ENCODE results near the gene CHST12. TPM values are rescaled to one million over a fixed set of nuclear protein-coding genes. Genes with fewer than 3 reads are reported as not detected.
"Not testable (repeated sequence)": the region's sequence is repeated elsewhere in the genome, so short reads cannot be mapped to it uniquely, and the experiment has no call there.

The CHST12 gene
- total and polyA plus RNA-seq, 4 experiments from 2014 or later, result 11.6 to 30.7 (median 26.0) TPM

- H3K4me1 ChIP-seq (ENCODE audit: insufficient read depth, low read length), result peaks cover 10% of the 10 kb centered on the region
- no peak overlapping the region for H3K27ac ChIP-seq (ENCODE audit: low read depth, low read length)
- intact Hi-C loops (cut with micrococcal nuclease), result loop anchor here (1.0 kb wide), 2 partner anchors 19 to 259 kb away; no protein-coding TSS in a partner anchor
- Mint-ChIP-seq H3K27me3 (no peaks in the 10 kb centered on the region), H3K9me3 (peaks cover 0 to 3% (median 0%) of the 10 kb centered on the region in 8 donors), H3K4me3 (no peak overlapping the region), H3K36me3 (no peaks in the 10 kb centered on the region), H3K4me1 (peaks cover 0 to 9% (median 5%) of the 10 kb centered on the region in 4 donors), H3K27ac (no peak overlapping the region)
- DNase-seq, result no peak
- H3K36me3 ChIP-seq (ENCODE audit: insufficient read depth, low read length), result no peaks in the 10 kb centered on the region
- no peaks in the 10 kb centered on the region for H3K27me3 ChIP-seq (ENCODE audit: insufficient read depth, low read length)
- CTCF ChIA-PET (ENCODE audit: partially characterized antibody), result interaction anchor here (0.6 to 5.7 kb wide), 20 partner anchors 8 to 268 kb away, joined by 3 to 79 read pairs (median 4); no protein-coding TSS in a partner anchor
- no peaks in the 10 kb centered on the region for H3K9me3 ChIP-seq (ENCODE audit: control insufficient read depth in 1 of 2, low read length in 2 of 2)
- POLR2A ChIA-PET (ENCODE audit: partially characterized antibody), result interaction anchor here (2.1 kb wide), 1 partner anchor 259 kb away, joined by 9 read pairs; no protein-coding TSS in a partner anchor
- H3K4me3 ChIP-seq (ENCODE audit: low read length in 2 of 2), result no peak overlapping the region
Observed at GRCh38 chr7:2450198-2451107, 47.0 kb downstream of the CHST12 start.

GRCh38 chr7:2451171-2452073, 48.0 kb downstream of the CHST12 start:
- H3K36me3 Mint-ChIP-seq, result no peaks in the 10 kb centered on the region

GRCh38 chr7:2452074-2452507, 48.7 kb downstream of the CHST12 start:
- Mint-ChIP-seq H3K27ac (peak overlapping the region in 1 of 7 donors; percentile 46), H3K4me1 (peaks cover 1 to 9% (median 5%) of the 10 kb centered on the region in 4 donors), H3K4me3 (peak overlapping the region in 6 of 8 donors; percentile 15 to 67 (median 52)), H3K36me3 (no peaks in the 10 kb centered on the region), H3K27me3 (peaks cover 0 to 1% of the 10 kb centered on the region in 2 donors), H3K9me3 (peaks cover 0 to 4% (median 0%) of the 10 kb centered on the region in 8 donors)
- no peak overlapping the region for H3K27ac ChIP-seq (ENCODE audit: low read depth, low read length)
- peaks cover 10% of the 10 kb centered on the region for H3K4me1 ChIP-seq (ENCODE audit: insufficient read depth, low read length)
- ChIA-PET CTCF (ENCODE audit: partially characterized antibody) (interaction anchor here (0.6 to 5.7 kb wide), 12 partner anchors 13 to 325 kb away, joined by 3 to 79 read pairs (median 4); no protein-coding TSS in a partner anchor), POLR2A (ENCODE audit: partially characterized antibody) (interaction anchor here (0.6 to 2.1 kb wide), 4 partner anchors 49 to 257 kb away, joined by 3 to 9 read pairs (median 4); no protein-coding TSS in a partner anchor)
- no peaks in the 10 kb centered on the region for H3K27me3 ChIP-seq (ENCODE audit: insufficient read depth, low read length)
- DNase-seq, result no peak
- no peaks in the 10 kb centered on the region for H3K36me3 ChIP-seq (ENCODE audit: insufficient read depth, low read length)
- intact Hi-C loops (cut with micrococcal nuclease), result no loop called here
- H3K9me3 ChIP-seq (ENCODE audit: control insufficient read depth in 1 of 2, low read length in 2 of 2), result no peaks in the 10 kb centered on the region
- no peak overlapping the region for H3K4me3 ChIP-seq (ENCODE audit: low read length in 2 of 2)

More at GRCh38 chr7:2451171-2452073, 48.0 kb downstream of the CHST12 start:
- Histone ChIP-seq H3K27ac (ENCODE audit: low read depth, low read length) (no peak overlapping the region), H3K4me3 (ENCODE audit: low read length in 2 of 2) (peak overlapping the region in 1 of 2 donors; percentile 32), H3K4me1 (ENCODE audit: insufficient read depth, low read length) (peaks cover 10% of the 10 kb centered on the region), H3K36me3 (ENCODE audit: insufficient read depth, low read length) (no peaks in the 10 kb centered on the region), H3K9me3 (ENCODE audit: control insufficient read depth in 1 of 2, low read length in 2 of 2) (no peaks in the 10 kb centered on the region), H3K27me3 (ENCODE audit: insufficient read depth, low read length) (no peaks in the 10 kb centered on the region)
- CTCF ChIA-PET (ENCODE audit: partially characterized antibody), result interaction anchor here (0.6 to 5.7 kb wide), 23 partner anchors 8 to 267 kb away, joined by 3 to 79 read pairs (median 3); no protein-coding TSS in a partner anchor
- Mint-ChIP-seq H3K27me3 (no peaks in the 10 kb centered on the region), H3K4me3 (peak overlapping the region in 6 of 8 donors; percentile 15 to 67 (median 52)), H3K27ac (peak overlapping the region in 1 of 7 donors; percentile 46), H3K4me1 (peaks cover 0 to 9% (median 5%) of the 10 kb centered on the region in 4 donors), H3K9me3 (peaks cover 0 to 4% (median 0%) of the 10 kb centered on the region in 8 donors)
- POLR2A ChIA-PET (ENCODE audit: partially characterized antibody), result interaction anchor here (0.6 to 2.1 kb wide), 4 partner anchors 49 to 258 kb away, joined by 3 to 9 read pairs (median 4); no protein-coding TSS in a partner anchor
- DNase-seq, result peak; percentile 60 to 68 (median 64)
- intact Hi-C loops (cut with micrococcal nuclease), result loop anchor here (1.0 kb wide), 2 partner anchors 18 to 258 kb away; no protein-coding TSS in a partner anchor

GRCh38 chr7:2452643-2453270, 49.3 kb downstream of the CHST12 start:
- H3K9me3 ChIP-seq (ENCODE audit: control insufficient read depth in 1 of 2, low read length in 2 of 2), result no peaks in the 10 kb centered on the region
- H3K4me3 ChIP-seq (ENCODE audit: low read length in 2 of 2), result no peak overlapping the region
- no peak for DNase-seq
- Mint-ChIP-seq H3K27ac (peak overlapping the region in 1 of 7 donors; percentile 12), H3K4me1 (peaks cover 3 to 10% (median 6%) of the 10 kb centered on the region in 4 donors), H3K36me3 (no peaks in the 10 kb centered on the region), H3K27me3 (peaks cover 0 to 1% of the 10 kb centered on the region in 2 donors), H3K9me3 (peaks cover 0 to 4% (median 0%) of the 10 kb centered on the region in 8 donors), H3K4me3 (peak overlapping the region in 1 of 8 donors; percentile 16)
- H3K4me1 ChIP-seq (ENCODE audit: insufficient read depth, low read length), result peaks cover 12% of the 10 kb centered on the region
- H3K27ac ChIP-seq (ENCODE audit: low read depth, low read length), result no peak overlapping the region
- H3K27me3 ChIP-seq (ENCODE audit: insufficient read depth, low read length), result no peaks in the 10 kb centered on the region
- intact Hi-C loops (cut with micrococcal nuclease), result no loop called here
- CTCF ChIA-PET (ENCODE audit: partially characterized antibody), result interaction anchor here (0.6 to 5.7 kb wide), 8 partner anchors 16 to 324 kb away, joined by 3 to 79 read pairs (median 10); no protein-coding TSS in a partner anchor
- POLR2A ChIA-PET (ENCODE audit: partially characterized antibody), result interaction anchor here (1.5 to 2.1 kb wide), 2 partner anchors 56 to 257 kb away, joined by 4 to 9 read pairs; no protein-coding TSS in a partner anchor
- H3K36me3 ChIP-seq (ENCODE audit: insufficient read depth, low read length), result no peaks in the 10 kb centered on the region

GRCh38 chr7:2453849-2454248, 50.4 kb downstream of the CHST12 start:
- H3K36me3 Mint-ChIP-seq; POLR2A ChIA-PET (ENCODE audit: partially characterized antibody); H3K9me3 ChIP-seq (ENCODE audit: control insufficient read depth in 1 of 2, low read length in 2 of 2); H3K27ac ChIP-seq (ENCODE audit: low read depth, low read length); intact Hi-C loops (cut with micrococcal nuclease); H3K4me3 Mint-ChIP-seq; H3K27me3 ChIP-seq (ENCODE audit: insufficient read depth, low read length); H3K27me3 Mint-ChIP-seq; H3K4me3 ChIP-seq (ENCODE audit: low read length in 2 of 2); DNase-seq; H3K27ac Mint-ChIP-seq; H3K36me3 ChIP-seq (ENCODE audit: insufficient read depth, low read length); H3K9me3 Mint-ChIP-seq: not testable (repeated sequence)
- peaks cover 5 to 18% (median 10%) of the 10 kb centered on the region in 4 donors for H3K4me1 Mint-ChIP-seq
- CTCF ChIA-PET (ENCODE audit: partially characterized antibody), result interaction anchor here (2.0 to 5.7 kb wide), 2 partner anchors 15 to 257 kb away, joined by 10 to 79 read pairs; no protein-coding TSS in a partner anchor
- peaks cover 18% of the 10 kb centered on the region for H3K4me1 ChIP-seq (ENCODE audit: insufficient read depth, low read length)

GRCh38 chr7:2459674-2460073, 56.3 kb downstream of the CHST12 start:
- no peak overlapping the region for H3K4me3 Mint-ChIP-seq
- intact Hi-C loops (cut with micrococcal nuclease), result no loop called here
- ChIA-PET CTCF (ENCODE audit: partially characterized antibody) (interaction anchor here (1.0 to 2.6 kb wide), 3 partner anchors 9 to 10 kb away, joined by 4 to 14 read pairs (median 4); no protein-coding TSS in a partner anchor), POLR2A (ENCODE audit: partially characterized antibody) (no interaction called here)
- H3K36me3 Mint-ChIP-seq, result no peaks in the 10 kb centered on the region
- H3K4me1 ChIP-seq (ENCODE audit: insufficient read depth, low read length), result peaks cover 8% of the 10 kb centered on the region
- peaks cover 3 to 9% (median 7%) of the 10 kb centered on the region in 4 donors for H3K4me1 Mint-ChIP-seq
- no peaks in the 10 kb centered on the region for H3K27me3 ChIP-seq (ENCODE audit: insufficient read depth, low read length)
- no peaks in the 10 kb centered on the region for H3K36me3 ChIP-seq (ENCODE audit: insufficient read depth, low read length)
- H3K9me3 ChIP-seq (ENCODE audit: control insufficient read depth in 1 of 2, low read length in 2 of 2), result no peaks in the 10 kb centered on the region
- H3K9me3 Mint-ChIP-seq, result peaks cover 0 to 4% (median 0%) of the 10 kb centered on the region in 8 donors
- H3K27ac Mint-ChIP-seq, result no peak overlapping the region
- H3K4me3 ChIP-seq (ENCODE audit: low read length in 2 of 2), result no peak overlapping the region
- no peak overlapping the region for H3K27ac ChIP-seq (ENCODE audit: low read depth, low read length)
- no peak for DNase-seq
- H3K27me3 Mint-ChIP-seq, result peaks cover 0 to 4% of the 10 kb centered on the region in 2 donors
